ENCODE results near the gene WFDC9. TPM values are rescaled to one million over a fixed set of nuclear protein-coding genes. Genes with fewer than 3 reads are reported as not detected.
"Not testable (repeated sequence)": the region's sequence is repeated elsewhere in the genome, so short reads cannot be mapped to it uniquely, and the experiment has no call there.

WFDC9 gene
- polyA plus RNA-seq, 4 donors, result not detected

GRCh38 chr20:45593498-45593897, 37.6 kb downstream of the WFDC9 start:
- no peak for DNase-seq (ENCODE audit: low read depth in 4 of 4, low spot score in 3 of 4)

GRCh38 chr20:45592574-45593189, 38.4 kb downstream of the WFDC9 start:
- DNase-seq (ENCODE audit: low read depth in 4 of 4, low spot score in 3 of 4), result no peak

- no peak for DNase-seq (ENCODE audit: low read depth in 4 of 4, low spot score in 3 of 4)
These were observed 41.4 kb downstream of the WFDC9 start for GRCh38 chr20:45589725-45590124.

- DNase-seq (ENCODE audit: low read depth in 4 of 4, low spot score in 3 of 4), result no peak
These were observed 42.3 kb downstream of the WFDC9 start for GRCh38 chr20:45588800-45589199.

- not testable (repeated sequence) for DNase-seq (ENCODE audit: low read depth in 4 of 4, low spot score in 3 of 4)
These were observed 45.1 kb downstream of the WFDC9 start for GRCh38 chr20:45585986-45586385.

GRCh38 chr20:45584294-45584693, 46.8 kb downstream of the WFDC9 start:
- DNase-seq (ENCODE audit: low read depth in 4 of 4, low spot score in 3 of 4), result not testable (repeated sequence)

GRCh38 chr20:45583502-45583901, 47.6 kb downstream of the WFDC9 start:
- no peak for DNase-seq (ENCODE audit: low read depth in 4 of 4, low spot score in 3 of 4)

- DNase-seq (ENCODE audit: low read depth in 4 of 4, low spot score in 3 of 4), result no peak
These were observed 49.4 kb downstream of the WFDC9 start for GRCh38 chr20:45581702-45582101.

GRCh38 chr20:45579184-45579583, 51.9 kb downstream of the WFDC9 start, which contains the start of gene WFDC8:
Gene WFDC8 (minus strand): TSS chr20:45579284. CDS start chr20:45579247, 37 bp downstream.
- no peak for DNase-seq (ENCODE audit: low read depth in 4 of 4, low spot score in 3 of 4)

GRCh38 chr20:45578231-45578630, 52.9 kb downstream of the WFDC9 start:
- DNase-seq (ENCODE audit: low read depth in 4 of 4, low spot score in 3 of 4), result no peak

GRCh38 chr20:45576995-45577394, 54.1 kb downstream of the WFDC9 start:
- peak in 2 of 4 donors; percentile 19 to 28 for DNase-seq (ENCODE audit: low read depth in 4 of 4, low spot score in 3 of 4)

- no peak for DNase-seq (ENCODE audit: low read depth in 4 of 4, low spot score in 3 of 4)
These were observed 55.2 kb downstream of the WFDC9 start for GRCh38 chr20:45575931-45576330.

- not testable (repeated sequence) for DNase-seq (ENCODE audit: low read depth in 4 of 4, low spot score in 3 of 4)
These were observed 61.4 kb downstream of the WFDC9 start for GRCh38 chr20:45569650-45570049.

GRCh38 chr20:45564760-45565276, 66.3 kb downstream of the WFDC9 start:
- no peak for DNase-seq (ENCODE audit: low read depth in 4 of 4, low spot score in 3 of 4)

Other genes starting within 250 kb of the WFDC9 start
- gene DBNDD2, start 223.0 kb downstream of the WFDC9 start, polyA plus RNA-seq (ENCODE audit: insufficient read length in 4 of 4), result 10 to 100 TPM; 14.4 to 26.6 (median 25.3) TPM
- gene PIGT, start 215.1 kb downstream of the WFDC9 start, polyA plus RNA-seq (ENCODE audit: insufficient read length in 4 of 4), result 100 to 1,000 TPM in 2 of 4 donors, 10 to 100 TPM in 2; 98.6 to 102 (median 100) TPM
- gene WFDC2, start 161.5 kb downstream of the WFDC9 start, polyA plus RNA-seq (ENCODE audit: insufficient read length in 4 of 4), result 100 to 1,000 TPM in 3 of 4 donors, 10 to 100 TPM in 1; 10.7 to 228 (median 172) TPM
- gene SPINT3, start 115.7 kb downstream of the WFDC9 start, polyA plus RNA-seq (ENCODE audit: insufficient read length in 4 of 4), result not detected
- gene WFDC6, start 91.8 kb downstream of the WFDC9 start, polyA plus RNA-seq (ENCODE audit: insufficient read length in 4 of 4), result under 1 TPM in 1 of 4 donors, not detected in 3; 0.24 TPM
- gene EPPIN, start 83.9 kb downstream of the WFDC9 start, polyA plus RNA-seq (ENCODE audit: insufficient read length in 4 of 4), result under 1 TPM in 3 of 4 donors, not detected in 1; 0.13 to 0.50 (median 0.17) TPM
- gene WFDC8, start 52.0 kb downstream of the WFDC9 start, polyA plus RNA-seq (ENCODE audit: insufficient read length in 4 of 4), result under 1 TPM in 3 of 4 donors, not detected in 1; 0.14 to 0.21 (median 0.14) TPM
- not detected for gene WFDC10A, start 1.5 kb downstream of the WFDC9 start, polyA plus RNA-seq (ENCODE audit: insufficient read length in 4 of 4)
- not detected for gene WFDC11, start 39.0 kb upstream of the WFDC9 start, polyA plus RNA-seq (ENCODE audit: insufficient read length in 4 of 4)
- under 1 TPM in 1 of 4 donors, not detected in 3; 0.13 TPM for gene WFDC13, start 70.8 kb upstream of the WFDC9 start, polyA plus RNA-seq (ENCODE audit: insufficient read length in 4 of 4)
- gene WFDC10B, start 73.7 kb upstream of the WFDC9 start, polyA plus RNA-seq (ENCODE audit: insufficient read length in 4 of 4), result not detected
- not detected for gene SPINT4, start 91.1 kb upstream of the WFDC9 start, polyA plus RNA-seq (ENCODE audit: insufficient read length in 4 of 4)
- gene WFDC3, start 160.6 kb upstream of the WFDC9 start, polyA plus RNA-seq (ENCODE audit: insufficient read length in 4 of 4), result 1 to 10 TPM in 3 of 4 donors, under 1 TPM in 1; 0.90 to 1.6 (median 1.3) TPM
- 10 to 100 TPM; 31.1 to 39.0 (median 34.4) TPM for gene DNTTIP1, start 160.7 kb upstream of the WFDC9 start, polyA plus RNA-seq (ENCODE audit: insufficient read length in 4 of 4)
- 10 to 100 TPM; 59.8 to 69.9 (median 67.4) TPM for gene UBE2C, start 181.4 kb upstream of the WFDC9 start, polyA plus RNA-seq (ENCODE audit: insufficient read length in 4 of 4)
- gene TNNC2, start 196.0 kb upstream of the WFDC9 start, polyA plus RNA-seq (ENCODE audit: insufficient read length in 4 of 4), result 1 to 10 TPM in 1 of 4 donors, under 1 TPM in 3; 0.47 to 1.3 (median 0.58) TPM
- gene SNX21, start 202.5 kb upstream of the WFDC9 start, polyA plus RNA-seq (ENCODE audit: insufficient read length in 4 of 4), result 10 to 100 TPM; 11.5 to 21.1 (median 15.8) TPM
- 10 to 100 TPM; 16.9 to 31.3 (median 22.8) TPM for gene ACOT8, start 226.1 kb upstream of the WFDC9 start, polyA plus RNA-seq (ENCODE audit: insufficient read length in 4 of 4)
- 1 to 10 TPM; 4.2 to 5.6 (median 4.9) TPM for gene ZSWIM3, start 226.3 kb upstream of the WFDC9 start, polyA plus RNA-seq (ENCODE audit: insufficient read length in 4 of 4)
- gene ZSWIM1, start 249.9 kb upstream of the WFDC9 start, polyA plus RNA-seq (ENCODE audit: insufficient read length in 4 of 4), result 10 to 100 TPM; 11.1 to 19.4 (median 13.9) TPM